ENCODE data around the gene TNFRSF8.

The TNFRSF8 gene

DNA sequence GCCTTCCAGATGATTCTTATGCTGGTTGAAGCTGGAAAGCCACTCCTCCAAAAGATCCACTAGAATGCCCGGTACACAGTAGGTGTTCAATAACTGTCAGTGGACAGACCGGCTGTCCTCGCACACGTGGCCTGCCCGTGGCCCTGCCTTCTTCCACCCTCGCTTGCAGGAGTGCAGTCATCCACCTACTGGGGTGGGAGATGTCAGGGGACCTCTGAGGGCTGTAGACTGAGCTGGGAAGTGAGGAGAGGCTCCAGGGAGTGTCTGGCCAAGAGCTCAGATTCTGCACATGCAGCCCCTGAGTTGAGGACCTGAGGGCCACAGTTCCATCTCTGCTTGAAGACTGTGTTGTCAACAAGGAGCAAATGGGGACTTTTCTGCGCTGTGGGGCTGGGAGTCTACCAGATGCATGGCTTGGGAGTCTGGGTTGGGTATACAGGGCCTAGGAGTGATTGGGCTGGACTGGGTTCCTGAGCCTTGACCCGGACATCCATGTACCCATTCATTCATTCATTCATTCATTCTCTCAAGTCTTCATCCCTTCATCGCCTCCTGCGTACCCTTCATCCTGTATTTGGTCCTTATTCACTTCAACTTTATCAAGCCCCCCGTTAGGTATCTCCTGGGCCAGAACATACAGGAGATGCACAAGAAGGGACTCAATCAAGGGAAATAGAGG is 99.5 kb downstream of the TNFRSF8 start:
- DNase-seq = no peak

DNA sequence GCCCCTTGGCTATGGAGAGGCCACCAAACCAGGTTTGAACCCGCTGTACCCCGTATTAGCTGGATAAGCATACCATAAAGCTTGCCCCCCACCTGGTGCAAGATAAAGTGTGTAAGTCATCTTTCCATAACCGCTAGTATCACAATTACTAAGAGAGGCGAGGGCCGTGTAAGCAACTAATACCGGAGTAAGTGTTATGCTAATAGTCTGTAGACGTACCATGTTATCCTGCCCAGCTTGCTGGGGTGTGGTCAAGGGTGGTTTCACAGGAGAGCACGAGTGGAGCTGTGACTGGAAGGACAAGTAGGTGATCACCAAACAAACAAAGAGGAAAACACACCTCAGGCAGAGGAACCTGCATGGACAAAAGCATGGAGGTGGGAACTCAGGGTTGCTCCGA is 100.1 kb downstream of the TNFRSF8 start:
- DNase-seq = no peak

DNA sequence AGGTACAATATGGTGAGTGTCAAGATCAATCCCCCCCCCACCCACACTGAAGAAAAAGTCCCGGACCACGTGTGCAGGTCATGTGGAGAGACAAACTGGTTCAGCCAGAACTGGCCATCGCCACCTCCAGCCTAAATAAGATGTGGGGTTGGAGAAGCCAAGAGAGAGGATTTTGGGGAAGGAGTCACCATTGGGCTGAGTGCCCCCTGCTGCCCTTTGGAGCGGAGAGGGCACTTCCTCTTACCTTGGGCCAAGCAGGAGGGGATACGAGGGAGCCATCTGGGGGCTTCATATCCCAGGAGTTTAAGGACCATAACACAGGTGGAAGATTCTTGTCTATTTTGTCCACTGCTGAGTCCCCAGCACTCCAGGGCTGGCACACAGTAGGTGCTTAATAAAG is 101.1 kb downstream of the TNFRSF8 start:
- no peak for DNase-seq

DNA sequence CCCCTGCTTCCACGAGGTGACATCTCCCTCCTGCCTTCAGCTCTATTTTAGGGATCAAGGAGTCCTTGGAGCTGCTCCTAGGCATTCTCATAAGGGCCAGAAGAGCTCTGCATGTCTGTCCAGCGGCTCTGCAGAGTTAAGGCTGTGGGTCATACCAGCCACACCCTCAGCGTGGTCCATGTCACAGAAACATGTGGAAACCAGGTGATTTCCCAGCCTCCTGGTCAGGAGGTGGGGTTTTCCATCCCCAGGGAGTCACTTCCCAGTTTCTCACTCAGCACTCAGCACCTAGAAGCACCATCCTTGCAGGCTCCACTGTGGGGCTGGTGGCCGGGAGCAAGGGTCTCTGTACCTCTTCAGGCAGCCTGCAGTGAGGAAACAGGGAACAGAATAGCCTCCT is 102.2 kb downstream of the TNFRSF8 start:
- no peak for DNase-seq

DNA sequence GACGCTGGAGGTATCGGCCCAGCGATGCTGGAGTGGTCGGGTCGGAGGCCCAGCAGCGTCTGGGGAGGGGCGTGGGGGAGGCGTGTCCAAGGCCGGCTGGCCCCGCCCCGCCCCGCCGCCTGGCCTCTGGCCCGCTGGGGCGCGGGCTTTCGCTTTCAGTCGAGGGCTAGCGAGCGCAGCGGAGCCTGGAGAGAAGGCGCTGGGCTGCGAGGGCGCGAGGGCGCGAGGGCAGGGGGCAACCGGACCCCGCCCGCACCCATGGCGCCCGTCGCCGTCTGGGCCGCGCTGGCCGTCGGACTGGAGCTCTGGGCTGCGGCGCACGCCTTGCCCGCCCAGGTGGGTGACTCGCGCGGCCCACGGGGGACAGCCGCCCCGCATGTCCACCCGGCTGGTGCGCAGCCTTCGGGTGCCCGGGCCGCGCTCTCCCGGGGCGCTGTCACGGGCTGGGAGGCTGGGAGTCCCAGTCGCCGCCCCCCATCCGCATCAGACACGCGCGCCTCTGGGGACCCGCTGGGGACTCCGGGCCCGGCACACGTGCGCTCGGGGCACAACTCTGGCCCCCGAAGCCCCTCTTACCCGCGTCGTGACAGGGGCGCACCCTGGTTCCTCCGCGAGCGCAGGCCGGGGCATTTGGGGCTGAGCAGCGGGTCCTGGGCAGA is 103.9 kb downstream of the TNFRSF8 start, which contains the start of gene TNFRSF1B:
TSS of gene TNFRSF1B (plus strand) at position 158 of the 659 bp plus-strand sequence. CDS start at position 259, 101 bp downstream.
- DNase-seq = peak; percentile 76

DNA sequence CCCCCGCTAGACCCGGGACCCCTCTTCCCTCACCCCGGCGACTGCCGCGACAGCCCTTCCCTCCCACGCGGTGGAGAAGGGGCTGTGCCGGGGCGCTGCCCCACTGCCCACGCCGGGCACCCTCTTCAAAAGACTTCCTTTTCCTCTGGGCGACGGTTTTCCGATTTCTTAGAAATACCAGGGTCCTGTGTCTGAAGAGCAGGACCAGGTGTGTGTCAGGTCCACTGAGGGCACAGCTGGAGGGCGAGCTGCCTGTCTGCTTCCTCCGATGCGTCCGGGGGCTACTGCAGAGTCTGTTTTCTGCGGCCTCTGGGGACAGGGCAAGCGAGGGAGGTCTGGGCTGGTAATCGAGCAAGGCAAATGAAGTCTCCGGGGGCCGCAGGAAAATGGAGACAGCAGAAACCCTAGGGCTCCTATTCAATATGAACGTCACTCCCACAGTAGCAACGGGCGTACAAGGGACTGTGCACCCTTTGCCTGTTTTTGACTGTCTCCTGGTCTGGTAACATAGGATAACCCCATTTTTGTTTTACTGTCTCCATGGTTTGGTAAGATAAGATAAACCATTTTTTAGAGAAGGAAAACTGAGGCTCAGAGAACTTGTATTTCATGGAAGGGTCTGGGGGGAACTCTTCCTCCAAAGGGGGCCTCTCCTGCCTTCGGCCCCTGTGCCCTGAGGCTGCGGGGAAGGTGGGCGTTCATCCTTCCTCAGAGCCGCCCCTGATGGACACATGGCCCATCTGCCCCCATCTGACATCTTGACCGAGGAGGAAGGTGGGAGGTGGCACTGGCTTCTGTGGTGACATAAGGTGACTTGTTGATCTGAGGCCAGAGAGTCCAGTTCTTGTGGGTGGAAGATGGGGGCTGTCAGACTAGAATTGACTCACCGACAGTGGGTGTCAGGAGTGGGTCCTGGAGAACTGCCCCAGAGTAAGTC is 104.7 kb downstream of the TNFRSF8 start:
- DNase-seq = peak; percentile 42

DNA sequence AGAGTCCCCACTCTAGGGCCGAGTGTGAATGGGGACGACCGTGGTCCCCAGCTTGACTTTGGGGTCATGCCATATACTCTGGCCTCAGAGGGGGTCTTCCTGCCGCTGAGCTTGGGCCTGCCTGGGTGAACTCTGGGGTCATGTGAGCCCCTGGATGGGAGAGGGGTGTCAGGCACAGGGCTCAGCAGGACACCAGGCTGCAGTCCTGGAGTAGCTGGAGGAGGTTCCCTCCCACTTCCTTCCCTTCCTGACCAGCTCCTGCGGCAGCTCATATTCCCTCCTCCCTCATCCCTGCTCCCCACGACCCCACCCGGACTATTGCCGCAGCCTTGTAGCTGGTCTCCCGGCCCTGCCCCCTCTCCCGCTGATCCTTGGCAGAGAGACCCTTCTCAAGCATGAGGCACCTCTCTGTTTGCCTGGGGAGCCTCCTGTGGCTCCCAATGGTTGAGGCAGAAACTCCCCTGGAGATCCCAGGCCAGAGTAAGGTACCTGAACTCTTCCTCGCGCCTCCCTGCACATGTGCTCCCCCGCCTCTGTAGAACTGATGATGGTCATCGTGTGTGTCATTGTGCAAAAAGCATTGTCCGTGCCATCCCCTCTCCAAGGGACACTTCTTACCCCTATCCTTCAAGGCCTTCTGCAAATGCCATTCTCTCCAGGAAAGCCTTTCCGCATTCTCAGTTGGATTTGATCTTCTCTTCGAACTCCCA is 105.5 kb downstream of the TNFRSF8 start:
- no peak for DNase-seq

DNA sequence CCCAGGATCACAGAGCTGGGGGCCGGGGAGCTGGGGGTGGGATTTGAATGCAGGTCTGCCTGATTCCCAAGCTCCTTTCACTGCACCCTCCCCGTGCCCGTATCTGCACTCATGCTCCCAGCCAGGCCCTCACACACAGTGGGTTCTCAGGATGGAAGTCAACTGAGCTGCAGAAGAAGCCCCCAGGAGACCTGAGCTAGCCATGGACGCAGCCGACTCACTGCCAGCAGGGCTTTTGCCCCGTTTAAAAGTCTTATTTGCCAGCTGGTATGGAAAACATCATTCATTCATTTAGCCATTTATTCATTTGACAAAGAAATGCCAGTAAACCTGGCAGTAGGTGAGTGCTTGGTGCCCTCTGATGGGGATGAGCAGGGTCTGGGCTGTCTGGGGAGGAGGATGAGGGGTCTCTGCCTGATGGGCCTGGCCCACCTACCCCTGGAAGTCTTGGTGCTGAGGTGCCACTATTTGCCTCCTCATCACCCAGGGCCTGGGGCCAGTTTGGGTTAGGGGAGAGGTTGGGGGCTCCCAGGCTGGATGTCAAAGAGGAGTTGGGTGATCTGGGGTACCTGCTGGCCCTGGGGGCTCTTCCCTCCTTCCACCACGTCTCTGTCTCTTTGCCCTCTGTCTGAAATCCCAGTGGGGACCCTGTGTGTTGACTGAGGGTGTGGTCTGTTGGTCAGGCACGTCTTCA is 106.5 kb downstream of the TNFRSF8 start:
- no peak for DNase-seq

DNA sequence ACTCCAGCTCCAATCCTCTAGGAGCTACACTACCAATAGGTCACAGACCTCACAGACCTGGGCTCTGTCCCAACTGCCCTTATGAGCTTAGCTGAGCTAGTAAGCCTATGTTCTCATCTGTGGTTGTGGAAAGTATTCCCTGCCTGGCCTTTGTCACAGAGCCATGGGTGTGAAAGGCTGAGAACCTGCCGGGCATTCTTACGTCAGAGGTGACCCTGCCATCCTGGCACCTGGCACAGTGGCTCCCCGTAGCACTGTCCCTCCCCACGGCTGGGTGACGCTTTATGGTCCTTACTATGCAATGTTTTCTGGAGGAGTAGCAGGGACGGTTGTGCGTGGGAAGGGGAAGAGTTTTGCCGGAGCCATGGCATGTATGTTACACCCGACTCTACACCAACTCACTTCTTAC is 107.2 kb downstream of the TNFRSF8 start:
- DNase-seq = no peak

DNA sequence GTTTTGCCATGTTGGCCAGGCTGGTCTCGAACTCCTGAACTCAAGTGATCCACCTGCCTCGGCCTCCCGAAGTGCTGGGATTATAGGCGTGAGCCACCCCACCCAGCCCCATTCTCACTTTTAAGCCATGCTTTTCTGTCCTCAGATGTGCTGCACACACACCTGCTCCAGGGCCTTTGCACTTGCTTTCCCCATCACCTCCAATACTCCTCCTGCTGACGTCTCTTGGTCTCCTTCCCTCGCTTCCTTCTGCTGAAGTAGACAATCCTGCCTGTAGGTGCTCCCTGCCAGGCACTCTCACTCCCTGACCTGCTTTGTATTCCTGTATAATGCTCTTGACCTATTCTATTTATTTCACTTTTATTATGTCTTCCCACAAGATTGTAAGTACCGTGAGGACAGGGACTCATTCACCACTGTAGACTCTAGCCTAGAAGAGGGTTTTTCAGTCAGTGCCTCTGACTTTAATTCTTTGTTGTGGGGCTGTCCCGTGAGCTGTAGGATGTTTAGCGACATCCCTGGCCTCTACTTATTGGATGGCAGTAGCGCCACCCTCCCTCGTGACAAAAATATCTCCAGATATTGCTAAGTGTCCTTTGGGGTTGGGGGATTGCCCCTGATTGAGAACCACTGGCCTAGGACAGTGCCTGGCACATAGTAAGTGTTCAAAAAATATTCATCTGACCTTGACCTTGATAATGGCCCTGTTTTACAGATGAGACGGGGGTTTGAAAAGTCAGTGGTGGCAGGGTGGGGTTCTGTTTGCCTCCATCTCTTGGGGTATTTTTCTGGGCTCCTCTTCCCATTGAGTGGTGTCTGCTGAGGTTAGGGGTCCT is 108.3 kb downstream of the TNFRSF8 start:
- DNase-seq = peak; percentile 54

DNA sequence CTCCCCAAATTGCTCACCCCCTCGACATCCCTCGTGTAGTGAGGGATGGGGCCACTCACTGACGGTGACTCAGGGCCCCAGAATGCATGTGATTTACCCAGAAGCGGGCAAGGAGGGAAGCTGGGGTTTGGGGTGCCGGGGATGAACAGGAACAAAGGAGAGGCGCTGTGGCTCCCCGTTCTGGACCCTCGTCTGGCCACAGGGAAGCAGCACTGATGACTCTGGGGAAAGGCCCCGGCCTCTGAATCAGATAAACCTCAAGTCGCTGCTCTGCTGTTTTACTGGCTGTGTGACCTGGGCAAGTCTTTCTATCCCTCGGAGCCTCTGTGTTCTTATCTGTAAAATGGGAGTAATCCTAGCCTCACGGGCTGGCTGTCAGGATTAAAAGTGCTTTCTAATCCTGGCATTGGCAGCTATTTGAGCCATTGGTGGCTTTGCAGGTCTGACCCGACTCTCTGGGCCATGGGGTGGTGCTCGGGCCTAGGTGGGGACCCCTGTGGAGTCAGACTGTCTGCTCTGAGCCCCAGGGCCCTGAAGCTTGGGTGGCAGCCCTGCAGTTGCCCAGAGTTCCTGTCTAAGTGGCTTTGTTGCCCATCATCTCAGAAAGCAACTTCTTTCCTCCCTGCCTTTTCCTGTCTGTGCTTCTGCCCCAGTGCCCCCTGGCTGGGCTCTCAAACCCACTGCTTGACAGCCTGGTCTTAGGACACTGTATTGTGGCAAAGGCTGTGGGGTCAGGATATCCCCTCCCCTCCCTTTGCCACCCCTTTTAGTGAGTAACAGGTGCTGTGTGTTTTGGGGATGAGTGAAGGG is 109.1 kb downstream of the TNFRSF8 start:
- peak; percentile 61 for DNase-seq

DNA sequence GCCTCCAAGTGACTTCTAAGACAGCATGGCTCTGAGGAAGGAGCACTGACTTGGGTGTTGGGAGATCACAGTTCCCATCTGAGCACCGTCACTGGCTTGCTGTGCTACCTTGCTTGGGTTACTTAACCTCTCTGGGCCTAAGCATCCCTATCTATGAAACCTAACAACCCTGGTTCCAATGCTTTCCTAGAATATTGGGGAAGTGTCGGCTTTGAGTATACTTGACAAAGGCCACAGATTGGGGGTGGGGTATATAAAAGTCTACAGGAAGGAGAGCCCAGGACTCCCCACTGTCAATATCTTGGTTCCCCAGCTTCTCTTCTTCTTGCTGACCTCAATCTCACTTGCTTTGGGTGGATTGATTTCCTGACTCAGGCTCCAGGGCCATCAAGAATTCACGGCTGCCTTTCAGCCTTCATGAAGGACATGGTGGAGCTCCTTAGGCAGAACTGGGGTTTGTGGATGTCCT is 110.0 kb downstream of the TNFRSF8 start:
- no peak for DNase-seq

DNA sequence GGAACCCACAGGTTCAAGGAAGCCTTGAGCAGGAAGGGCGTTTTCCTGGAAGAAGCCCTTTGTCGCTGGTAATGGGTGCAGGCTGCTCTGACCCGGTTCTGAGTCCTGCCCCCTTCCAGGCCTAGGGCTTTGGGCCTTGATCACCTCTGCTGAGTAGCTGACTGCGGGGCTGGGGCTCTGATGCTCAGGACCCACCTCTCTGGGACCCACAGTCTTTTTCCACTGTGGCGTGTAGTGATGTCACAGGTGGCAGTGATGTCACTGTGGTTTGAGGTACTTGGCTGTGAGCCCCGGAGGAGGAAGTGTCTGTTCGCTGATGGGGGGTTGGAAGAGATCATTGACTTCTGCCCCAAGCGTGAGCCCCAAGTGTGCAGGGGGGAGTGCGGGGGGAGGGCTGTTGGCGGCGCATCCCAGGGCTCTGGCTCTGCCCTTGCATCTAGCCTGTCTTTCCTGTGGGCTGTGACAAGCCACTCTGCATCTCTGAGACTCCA is 110.6 kb downstream of the TNFRSF8 start:
- peak; percentile 86 for DNase-seq

DNA sequence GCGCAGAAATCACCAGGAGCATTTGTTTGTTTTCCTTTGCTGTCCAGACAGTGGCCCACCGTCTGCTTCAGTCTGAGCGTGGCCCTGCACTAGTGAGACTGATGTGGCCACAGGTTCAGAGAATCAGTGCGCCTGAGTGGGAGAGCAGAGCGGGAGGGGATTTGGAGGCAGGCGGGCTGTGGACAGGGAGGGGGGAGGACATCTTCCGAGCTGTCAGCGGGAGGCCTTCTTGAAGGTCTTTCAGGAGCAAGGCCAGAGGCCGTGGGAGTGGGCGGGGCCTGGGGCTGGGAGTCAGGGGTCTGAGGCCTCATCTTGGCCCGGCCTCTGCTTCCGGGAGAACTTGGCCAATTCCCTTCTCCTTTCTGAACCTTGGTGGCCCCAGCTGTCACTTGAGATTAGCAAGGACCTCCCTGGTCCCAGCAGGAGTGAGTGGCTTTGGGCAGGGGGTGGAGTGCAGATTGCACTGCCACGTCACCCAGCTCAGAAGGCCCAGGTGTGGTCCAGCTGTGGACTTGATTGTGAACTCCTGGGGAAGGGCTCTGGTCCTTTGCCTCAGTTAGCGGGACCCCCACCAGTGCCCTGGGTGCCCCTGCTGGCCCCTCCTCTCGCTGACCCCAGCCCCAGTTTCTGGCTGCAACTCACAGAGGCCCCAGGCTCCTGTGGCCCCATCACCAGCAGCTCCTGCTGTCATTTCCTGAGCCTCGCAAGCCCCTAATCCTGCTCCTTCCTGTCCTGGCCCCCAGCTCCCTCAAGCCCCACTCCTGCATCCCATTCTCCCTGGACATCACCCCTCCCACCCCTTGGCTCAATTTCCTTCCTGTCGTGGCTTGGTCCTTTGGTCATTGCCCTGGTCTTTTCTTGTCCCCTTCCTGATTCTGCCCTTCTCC is 112.1 kb downstream of the TNFRSF8 start:
- no peak for DNase-seq

DNA sequence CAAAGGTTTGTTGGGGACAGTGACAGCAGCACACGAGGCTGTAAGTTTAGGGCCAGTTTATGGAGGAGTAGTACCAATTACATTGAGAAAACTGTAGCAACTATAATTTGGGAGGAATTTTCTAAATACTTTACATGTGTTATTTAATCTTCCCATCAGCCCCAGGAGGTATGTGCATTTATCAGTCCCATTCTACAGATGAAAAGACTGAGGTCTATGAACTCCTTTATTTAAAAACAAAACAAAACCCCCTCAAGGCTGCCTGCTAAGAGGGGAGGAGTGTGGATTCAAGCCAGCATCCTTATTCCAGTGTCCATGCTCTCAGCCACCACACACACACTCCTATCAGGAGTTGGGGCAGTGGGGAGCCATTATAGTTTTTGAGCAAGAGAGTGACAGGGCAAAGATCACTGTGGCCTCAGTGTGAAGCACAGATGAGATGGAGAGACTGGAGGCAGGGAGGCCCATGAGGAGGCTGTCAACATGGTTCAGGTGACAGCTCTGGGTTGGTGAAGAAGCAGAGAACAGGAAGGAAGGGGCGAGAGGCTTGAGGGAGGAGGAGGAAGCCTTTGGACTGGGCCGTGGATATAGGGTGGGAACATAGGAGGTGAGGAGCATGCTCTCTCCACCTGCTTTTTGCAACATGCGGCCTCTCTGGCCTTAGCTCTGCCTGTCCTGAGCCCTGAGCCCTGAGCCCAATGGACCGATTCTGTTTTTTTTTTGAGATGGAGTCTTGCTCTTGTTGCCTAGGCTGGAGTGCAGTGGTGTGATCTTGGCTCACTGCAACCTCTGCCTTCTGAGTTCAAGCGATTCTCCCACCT is 113.4 kb downstream of the TNFRSF8 start:
- DNase-seq = no peak

DNA sequence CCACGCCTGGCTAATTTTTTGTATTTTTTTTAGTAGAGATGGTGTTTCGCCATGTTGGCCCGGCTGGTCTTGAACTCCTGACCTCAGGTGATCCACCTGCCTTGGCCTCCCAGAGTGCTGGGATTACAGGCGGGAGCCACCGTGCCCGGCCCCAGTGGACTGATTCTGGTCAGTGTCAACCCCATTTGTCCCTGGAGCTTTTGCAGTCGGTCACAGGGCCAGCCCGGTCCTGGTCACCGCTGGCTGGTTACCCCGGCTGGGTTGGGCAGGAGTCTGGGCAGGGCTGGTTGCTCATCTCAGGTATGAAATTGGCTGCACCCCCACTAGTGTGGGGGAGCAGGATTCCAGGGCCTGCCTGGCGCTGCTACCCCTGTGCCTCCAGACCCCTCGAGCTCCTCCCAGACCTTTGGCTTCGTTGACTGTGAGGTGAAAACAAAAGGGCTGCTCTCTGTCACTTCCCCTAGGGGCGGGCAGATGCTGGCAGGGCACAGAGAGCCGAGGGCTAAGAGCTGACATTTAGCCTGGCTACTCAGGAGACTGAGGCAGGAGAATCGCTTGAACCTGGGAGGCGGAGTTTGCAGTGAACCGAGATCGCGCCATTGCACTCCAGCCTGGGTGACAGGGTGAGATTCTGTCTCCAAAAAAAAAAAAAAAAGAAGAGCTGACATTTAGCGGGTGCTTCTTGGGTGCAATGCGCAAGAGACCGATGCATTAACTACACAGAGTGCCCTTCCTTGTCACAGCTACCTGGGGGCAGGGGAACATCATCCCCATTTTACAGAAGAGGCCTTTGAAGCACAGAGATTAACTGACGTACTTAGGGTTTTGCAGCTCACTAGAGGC is 114.3 kb downstream of the TNFRSF8 start:
- DNase-seq = peak; percentile 19

DNA sequence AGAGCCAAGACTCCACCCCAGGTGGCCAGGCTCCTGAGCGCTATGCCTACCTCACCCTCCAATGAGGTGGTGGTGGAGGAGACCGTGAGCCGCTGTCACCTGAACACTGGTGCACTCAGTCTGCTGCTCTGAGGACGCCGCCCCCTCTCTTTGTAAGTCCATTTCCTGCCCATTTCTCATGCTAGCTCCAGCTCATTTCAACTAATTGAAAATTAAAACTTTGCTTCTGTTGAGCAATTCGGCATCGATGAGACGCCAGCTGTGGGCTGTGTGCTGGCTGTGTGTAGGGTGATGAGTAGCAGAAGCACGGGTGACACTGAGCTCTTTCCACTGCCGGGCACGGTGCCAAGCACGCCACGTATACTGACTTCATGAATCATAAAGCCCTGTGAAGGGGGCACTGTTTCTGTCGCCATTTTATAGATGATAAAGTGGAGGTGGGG is 114.9 kb downstream of the TNFRSF8 start:
- DNase-seq = peak; percentile 96
